ENCODE data around the gene LPP. TPM values are rescaled to one million over a fixed set of nuclear protein-coding genes. Genes with fewer than 3 reads are reported as not detected.

LPP gene
- polyA plus RNA-seq, 3 donors, result 14.1 to 23.2 (median 15.3) TPM

- no peaks in the 10 kb centered on the region for H3K27me3 Mint-ChIP-seq (ENCODE audit: low read depth in 3 of 3)
- Histone ChIP-seq H3K27me3 (ENCODE audit: control insufficient read depth in 2 of 2, insufficient read depth in 2 of 2, low read length in 2 of 2) (no peaks in the 10 kb centered on the region), H3K27ac (ENCODE audit: low read depth in 1 of 2, low read length in 2 of 2) (peak overlapping the region in 1 of 2 donors; percentile 55), H3K79me2 (ENCODE audit: insufficient read depth, low read length) (no peaks in the 10 kb centered on the region), H4K20me1 (ENCODE audit: insufficient read depth, low read length) (no peaks in the 10 kb centered on the region), H3K4me3 (replicated peaks in 1 of 3; ENCODE audit: low read depth in 2 of 3, low read length in 3 of 3) (no peak overlapping the region), H3K9me3 (replicated peaks in 1 of 2; ENCODE audit: control insufficient read depth in 1 of 2, insufficient read depth in 1 of 2, low read length in 2 of 2) (no peaks in the 10 kb centered on the region), H3K36me3 (replicated peaks in 1 of 2; ENCODE audit: control insufficient read depth in 1 of 2, insufficient read depth in 2 of 2, low read length in 2 of 2) (peaks cover 5 to 19% of the 10 kb centered on the region in 2 donors), H3K9ac (ENCODE audit: insufficient read depth, low read length, poor library complexity, severe bottlenecking) (no peak overlapping the region), H2AFZ (ENCODE audit: insufficient read depth, low read depth, low read length, poor library complexity, severe bottlenecking) (no peak overlapping the region), H3K4me1 (ENCODE audit: control insufficient read depth in 1 of 2, insufficient read depth in 2 of 2, low read length in 2 of 2) (peaks cover 7 to 9% of the 10 kb centered on the region in 2 donors), H3K4me2 (replicated peaks; ENCODE audit: extremely low read depth, low read length, poor library complexity, severe bottlenecking) (no peak overlapping the region)
- no peak overlapping the region for H3K4me3 Mint-ChIP-seq
- intact Hi-C loops (cut with micrococcal nuclease), result no loop called here
- peaks cover 31 to 39% of the 10 kb centered on the region in 2 donors for H3K36me3 Mint-ChIP-seq
- WGBS (ENCODE audit: insufficient coverage), result no CpG with 5 or more reads among the region's 1 CpG
- DNase-seq, result peak in 2 of 3 donors; percentile 20 to 58
- peaks cover 15% of the 10 kb centered on the region for H3K4me1 Mint-ChIP-seq
- no peak for TF ChIP-seq CTCF (IDR thresholded peaks at IDR 0.05)
- peaks cover 0 to 4% (median 2%) of the 10 kb centered on the region in 7 donors for H3K9me3 Mint-ChIP-seq
- peak overlapping the region; percentile 21 to 81 (median 61) for H3K27ac Mint-ChIP-seq
Observed at GRCh38 chr3:188489639-188490405, 335.9 kb downstream of the LPP start.

- peaks cover 0 to 3% (median under 1%) of the 10 kb centered on the region in 7 donors for H3K9me3 Mint-ChIP-seq
- peaks cover 15% of the 10 kb centered on the region for H3K4me1 Mint-ChIP-seq
- H3K4me3 Mint-ChIP-seq, result no peak overlapping the region
- Histone ChIP-seq H3K4me1 (ENCODE audit: control insufficient read depth in 1 of 2, insufficient read depth in 2 of 2, low read length in 2 of 2) (peaks cover 7 to 9% of the 10 kb centered on the region in 2 donors), H3K27ac (ENCODE audit: low read depth in 1 of 2, low read length in 2 of 2) (no peak overlapping the region), H3K4me3 (replicated peaks in 1 of 3; ENCODE audit: low read depth in 2 of 3, low read length in 3 of 3) (no peak overlapping the region), H3K27me3 (ENCODE audit: control insufficient read depth in 2 of 2, insufficient read depth in 2 of 2, low read length in 2 of 2) (no peaks in the 10 kb centered on the region), H2AFZ (ENCODE audit: insufficient read depth, low read depth, low read length, poor library complexity, severe bottlenecking) (no peak overlapping the region), H3K9me3 (replicated peaks in 1 of 2; ENCODE audit: control insufficient read depth in 1 of 2, insufficient read depth in 1 of 2, low read length in 2 of 2) (no peaks in the 10 kb centered on the region), H4K20me1 (ENCODE audit: insufficient read depth, low read length) (no peaks in the 10 kb centered on the region), H3K4me2 (replicated peaks; ENCODE audit: extremely low read depth, low read length, poor library complexity, severe bottlenecking) (no peak overlapping the region), H3K36me3 (replicated peaks in 1 of 2; ENCODE audit: control insufficient read depth in 1 of 2, insufficient read depth in 2 of 2, low read length in 2 of 2) (peaks cover 0 to 13% of the 10 kb centered on the region in 2 donors), H3K9ac (ENCODE audit: insufficient read depth, low read length, poor library complexity, severe bottlenecking) (no peak overlapping the region), H3K79me2 (ENCODE audit: insufficient read depth, low read length) (no peaks in the 10 kb centered on the region)
- no peak for DNase-seq
- no CpG with 5 or more reads among the region's 11 CpGs for WGBS (ENCODE audit: insufficient coverage)
- no peak for TF ChIP-seq CTCF (IDR thresholded peaks at IDR 0.05)
- H3K27ac Mint-ChIP-seq, result peak overlapping the region in 2 of 7 donors; percentile 56 to 81
- peaks cover 25 to 33% of the 10 kb centered on the region in 2 donors for H3K36me3 Mint-ChIP-seq
- intact Hi-C loops (cut with micrococcal nuclease), result no loop called here
- H3K27me3 Mint-ChIP-seq (ENCODE audit: low read depth in 3 of 3), result no peaks in the 10 kb centered on the region
Observed at GRCh38 chr3:188490416-188490815, 336.5 kb downstream of the LPP start.

Data from CD14-positive monocyte (primary cell).